ENCODE results near the gene CSNK2A3.
"Not testable (repeated sequence)": the region's sequence is repeated elsewhere in the genome, so short reads cannot be mapped to it uniquely, and the experiment has no call there.

The CSNK2A3 gene

DNA sequence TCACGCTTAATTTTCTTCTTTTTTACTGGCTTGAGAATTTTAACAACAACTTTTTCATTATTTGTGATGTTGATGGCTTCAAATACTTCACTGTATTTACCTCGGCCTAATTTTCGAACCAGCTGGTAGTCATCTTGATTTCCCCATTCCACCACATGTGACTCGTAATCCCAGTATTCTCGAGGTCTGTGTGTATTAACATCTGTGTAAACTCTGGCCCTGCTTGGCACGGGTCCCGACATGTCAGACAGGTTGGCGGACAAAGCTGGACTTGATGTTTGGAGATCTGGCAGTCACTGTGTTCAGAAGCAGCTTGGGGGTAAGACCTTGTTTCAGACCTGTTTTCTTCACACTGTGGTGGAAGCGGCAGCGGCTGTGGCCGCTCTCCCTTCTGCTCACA is at the start of gene CSNK2A3:
Gene CSNK2A3 (minus strand): TSS at position 373 of the 400 bp plus-strand sequence. CDS start 131 bp downstream, at position 242.
- not testable (repeated sequence) for DNase-seq

DNA sequence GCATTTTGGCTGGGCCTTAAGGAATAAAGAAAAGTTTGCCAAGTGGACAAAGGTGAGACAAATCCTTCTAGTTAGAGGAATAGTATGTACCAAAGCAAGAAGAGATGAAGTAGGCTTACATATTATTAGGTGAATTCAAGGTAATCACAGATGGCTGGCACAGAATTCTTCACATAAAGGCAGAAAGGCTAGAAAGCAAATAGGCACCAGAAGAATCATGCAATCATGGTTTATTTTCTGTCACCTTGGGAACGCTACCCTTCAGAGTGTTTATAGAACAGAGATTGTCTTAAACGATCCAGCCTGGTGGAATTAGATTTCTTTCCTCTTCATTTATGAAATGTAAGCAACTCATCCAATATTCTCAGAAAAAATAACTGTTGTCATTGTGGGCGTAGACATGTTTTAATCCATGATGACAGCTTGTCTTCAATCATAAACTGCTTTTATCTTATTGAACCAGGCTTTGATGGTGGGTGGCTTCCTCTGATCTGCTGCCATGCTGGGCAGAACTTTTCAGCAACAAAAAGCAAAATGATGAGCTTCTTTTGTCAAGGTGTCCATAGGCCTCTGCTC is 49.0 kb upstream of the CSNK2A3 start:
- DNase-seq = no peak

DNA sequence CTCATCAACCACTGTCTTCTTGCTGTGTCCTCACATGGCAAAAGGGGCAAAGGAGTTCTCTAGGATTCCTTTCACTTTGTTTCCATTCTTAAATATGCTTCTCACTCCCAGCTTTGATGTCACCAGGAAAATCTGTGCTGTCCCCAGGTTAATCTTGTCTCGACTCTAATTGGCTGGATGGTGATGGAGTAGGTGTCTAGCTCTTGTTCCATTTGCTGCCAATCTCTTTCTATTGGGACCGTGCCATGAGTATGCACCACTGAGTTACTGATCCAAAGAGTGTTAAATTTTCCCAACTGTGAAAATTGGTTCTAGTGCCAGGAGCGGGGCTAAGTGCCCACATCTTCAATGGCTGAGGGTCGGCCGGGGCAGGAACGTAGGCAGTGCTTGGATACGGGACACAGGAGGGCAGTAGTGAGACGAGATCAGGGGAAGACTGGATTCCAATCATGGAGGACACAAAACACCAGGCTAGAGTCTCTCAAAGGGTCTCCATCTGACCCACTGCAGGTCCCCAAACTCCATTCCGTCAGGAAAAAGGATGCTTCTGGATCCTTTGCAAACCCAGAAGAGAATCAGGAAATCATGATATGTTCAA is 47.7 kb upstream of the CSNK2A3 start:
- no peak for DNase-seq

DNA sequence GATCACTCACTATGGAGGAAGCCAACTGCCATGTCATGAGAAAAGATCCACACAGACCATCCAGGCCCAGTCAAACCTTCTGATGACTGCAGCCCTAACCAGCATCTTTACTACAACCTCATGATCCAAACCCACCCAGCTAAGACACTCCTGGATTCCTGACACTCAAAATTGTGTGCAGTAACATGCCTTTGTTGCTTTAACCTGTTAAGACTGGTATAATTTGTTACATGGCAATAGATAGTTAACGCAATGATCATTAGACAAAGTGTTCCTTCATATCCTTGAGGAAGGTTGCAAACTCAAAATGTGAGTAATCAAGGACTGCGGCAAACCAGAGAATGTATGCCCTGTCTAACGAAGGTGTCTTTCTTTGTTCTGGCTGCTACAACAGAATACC is 47.1 kb upstream of the CSNK2A3 start:
- DNase-seq = no peak

DNA sequence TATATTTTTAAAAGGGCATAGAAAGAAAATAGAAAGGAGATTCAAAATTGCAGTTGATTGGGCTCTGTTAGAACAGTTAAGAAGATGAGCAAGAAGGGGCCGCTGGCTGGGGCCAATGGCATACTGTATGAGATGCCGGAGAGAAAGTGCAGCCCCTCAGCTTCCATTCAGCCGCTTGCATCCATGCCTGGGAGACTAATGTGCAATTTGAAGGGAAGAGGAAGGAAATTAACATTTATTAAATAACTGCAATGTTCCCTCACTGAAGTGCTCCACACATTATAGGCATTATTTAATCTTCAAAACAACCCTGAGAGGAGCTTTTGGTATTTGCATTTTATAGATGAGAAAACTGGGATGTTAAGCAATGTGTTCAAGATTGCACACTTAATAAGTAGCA is 44.7 kb upstream of the CSNK2A3 start:
- DNase-seq = no peak

DNA sequence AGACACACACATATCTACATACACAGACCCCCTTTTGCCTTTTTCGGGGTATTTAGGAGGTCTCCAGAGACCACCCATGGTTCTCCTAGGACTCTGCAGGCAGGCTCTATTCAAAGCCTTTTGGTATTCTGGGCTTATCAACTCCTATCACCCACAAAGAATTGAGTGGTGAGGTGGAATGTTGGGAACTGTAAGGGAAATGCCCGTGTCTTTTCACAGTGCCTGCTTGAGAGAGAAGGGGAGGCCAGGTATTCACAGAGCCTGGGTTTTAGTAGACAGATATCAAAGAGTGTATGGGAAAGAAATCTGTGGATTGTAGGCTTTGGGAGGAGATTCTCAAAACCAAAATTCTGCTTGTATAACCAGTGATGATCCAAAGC is 44.0 kb upstream of the CSNK2A3 start:
- no peak for DNase-seq

DNA sequence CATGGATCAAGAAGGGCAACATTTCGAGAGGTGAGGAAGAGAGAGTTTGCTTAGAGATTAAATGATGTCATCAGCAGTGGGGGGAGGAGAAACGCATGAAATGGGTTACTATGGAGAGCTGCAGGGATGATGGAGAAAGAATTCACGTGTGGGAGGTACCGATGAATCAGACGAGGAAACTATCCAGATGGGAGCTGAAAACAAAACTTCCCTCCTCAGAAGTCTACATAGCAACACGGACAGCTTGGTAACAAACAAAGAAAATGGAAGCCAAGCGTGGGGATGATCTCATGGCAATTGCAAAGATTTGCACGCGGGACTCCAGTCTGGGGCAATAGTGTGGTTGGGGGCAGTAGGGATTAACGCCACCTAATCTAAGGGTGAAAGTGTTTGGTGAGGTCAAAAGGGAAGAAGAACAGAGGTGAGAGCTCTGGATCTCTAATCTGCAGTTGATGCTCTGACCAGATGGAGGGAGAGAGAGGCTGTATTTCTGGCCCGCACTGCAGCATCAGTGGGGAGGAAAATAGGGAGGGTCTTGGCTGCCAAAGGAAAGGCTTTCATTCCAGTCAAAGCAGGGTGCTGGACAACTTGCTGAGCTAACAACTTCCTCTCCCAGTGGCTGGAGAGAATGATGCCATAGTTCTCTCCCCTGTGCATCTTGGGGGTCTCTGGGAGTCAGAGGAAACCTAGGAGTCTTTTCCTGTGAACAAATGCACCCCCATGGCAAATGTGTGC is 43.4 kb upstream of the CSNK2A3 start:
- DNase-seq = no peak

DNA sequence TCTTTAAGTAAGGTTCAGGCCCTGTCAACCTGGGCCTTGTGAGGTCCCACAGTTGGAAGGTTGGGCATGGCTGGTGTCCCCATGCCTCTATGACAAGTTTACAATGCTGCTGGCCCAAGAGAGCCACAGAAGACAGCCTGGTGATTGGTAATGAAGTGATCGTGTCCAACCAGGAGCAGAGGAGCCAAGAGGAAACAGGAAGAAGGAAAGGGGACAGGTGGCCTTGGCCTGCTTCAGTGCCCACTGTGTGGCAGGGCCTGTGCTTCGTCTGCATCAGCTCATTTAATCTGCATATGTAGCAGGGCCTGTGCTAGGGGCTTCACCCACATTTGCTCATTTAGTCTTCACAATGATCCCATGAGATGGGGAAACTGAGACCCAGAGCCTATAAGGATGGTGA is 42.1 kb upstream of the CSNK2A3 start:
- no peak for DNase-seq

DNA sequence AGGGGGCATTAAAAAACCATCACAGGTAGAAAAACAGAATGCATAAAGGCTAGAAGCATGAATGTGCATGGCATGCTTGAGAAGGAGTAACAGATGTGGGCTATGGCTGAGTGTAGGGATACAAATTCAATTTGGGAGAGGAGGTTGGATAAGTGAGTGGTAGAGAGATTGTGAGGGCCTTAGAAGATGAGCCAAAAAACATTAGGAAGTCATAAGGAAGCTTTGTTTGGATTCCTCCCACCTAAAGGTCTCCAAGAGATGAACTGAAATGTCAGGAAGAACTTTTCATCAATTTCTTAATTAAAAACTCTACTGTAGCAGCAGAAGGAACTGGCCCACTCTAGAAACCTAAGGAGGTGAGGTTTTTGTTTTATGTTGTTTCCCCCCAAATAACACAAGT is 41.2 kb upstream of the CSNK2A3 start:
- no peak for DNase-seq

DNA sequence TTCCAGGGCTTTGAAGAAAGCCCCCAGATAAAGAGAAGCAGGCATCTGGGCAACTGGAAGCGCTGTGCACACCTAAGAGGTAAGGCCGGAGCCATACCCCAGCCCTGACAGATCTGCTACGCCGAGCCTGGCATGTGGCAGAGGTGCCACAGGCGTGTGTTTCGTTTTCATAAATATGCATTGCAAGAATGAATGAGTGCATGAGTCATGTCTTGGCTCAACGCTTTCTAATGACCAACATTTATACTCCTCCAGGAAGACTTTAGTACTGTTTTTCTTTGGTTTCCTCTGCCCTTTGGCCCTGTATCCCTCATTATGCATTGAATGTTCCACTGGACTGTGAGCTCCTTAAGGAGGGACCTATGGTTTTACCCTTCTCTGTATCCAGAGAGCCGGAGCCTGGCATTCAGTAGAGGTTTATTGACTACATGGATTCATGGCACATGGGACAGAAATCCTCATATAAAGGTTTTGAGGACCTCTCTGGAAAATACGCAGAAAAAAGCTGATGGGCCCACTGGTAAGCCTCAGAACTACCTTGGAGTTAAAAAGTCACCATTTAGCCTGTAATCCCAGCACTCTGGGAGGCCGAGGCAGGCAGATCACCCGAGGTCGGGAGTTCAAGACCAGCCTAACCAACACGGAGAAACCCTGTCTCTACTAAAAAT is 38.9 kb upstream of the CSNK2A3 start:
- DNase-seq = no peak

DNA sequence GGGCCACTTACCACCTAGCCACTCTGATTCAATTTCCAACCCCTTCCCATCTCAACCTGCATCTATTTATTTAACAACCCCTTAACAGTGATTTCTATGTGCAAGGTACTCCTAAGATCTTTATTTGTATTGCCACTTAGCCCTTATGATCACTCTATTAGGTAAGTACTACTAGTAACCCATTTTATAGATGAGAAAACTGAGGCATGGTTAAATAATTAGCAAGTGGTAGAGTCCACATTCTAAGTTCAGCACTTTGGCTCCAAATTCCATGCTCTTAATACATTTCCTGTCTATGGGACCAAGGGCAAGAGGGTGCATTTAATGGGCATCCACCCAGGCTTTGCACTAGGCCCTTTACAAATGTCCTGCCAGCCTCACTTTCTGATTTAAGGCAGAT is 38.1 kb upstream of the CSNK2A3 start:
- no peak for DNase-seq

DNA sequence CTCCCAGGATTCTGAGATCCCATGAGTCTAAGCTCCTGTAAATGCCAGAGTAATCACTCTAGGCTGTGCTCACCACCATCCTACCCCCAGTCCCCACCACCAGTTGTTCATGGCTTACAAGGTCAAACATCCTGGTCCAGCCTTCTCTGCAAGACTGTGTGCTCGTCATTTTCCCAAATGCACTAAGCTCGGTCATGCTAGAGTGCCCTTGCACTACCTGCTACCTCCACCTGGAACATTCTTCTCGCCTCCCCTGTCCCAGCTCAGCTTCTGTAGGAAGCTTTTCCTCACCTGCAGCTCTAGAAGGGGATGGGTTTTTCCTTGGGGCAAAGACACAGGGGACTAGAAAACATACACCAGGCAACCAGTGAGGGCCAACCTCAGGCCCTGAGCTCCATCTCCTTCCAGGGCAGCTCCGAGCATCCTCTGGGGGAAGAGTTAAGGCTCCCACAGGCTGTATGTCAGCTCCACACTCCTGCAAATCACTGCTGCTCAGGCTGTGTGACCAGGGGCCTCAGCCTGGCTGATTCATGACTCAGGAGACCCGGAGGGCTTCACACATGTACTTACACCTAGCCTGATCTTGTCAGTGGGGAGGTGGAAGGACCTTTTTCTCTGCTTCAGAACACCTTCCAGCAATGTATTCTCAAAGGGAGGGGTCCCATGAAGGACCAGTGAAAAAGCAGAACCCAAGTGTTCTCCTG is 37.2 kb upstream of the CSNK2A3 start:
- no peak for DNase-seq

DNA sequence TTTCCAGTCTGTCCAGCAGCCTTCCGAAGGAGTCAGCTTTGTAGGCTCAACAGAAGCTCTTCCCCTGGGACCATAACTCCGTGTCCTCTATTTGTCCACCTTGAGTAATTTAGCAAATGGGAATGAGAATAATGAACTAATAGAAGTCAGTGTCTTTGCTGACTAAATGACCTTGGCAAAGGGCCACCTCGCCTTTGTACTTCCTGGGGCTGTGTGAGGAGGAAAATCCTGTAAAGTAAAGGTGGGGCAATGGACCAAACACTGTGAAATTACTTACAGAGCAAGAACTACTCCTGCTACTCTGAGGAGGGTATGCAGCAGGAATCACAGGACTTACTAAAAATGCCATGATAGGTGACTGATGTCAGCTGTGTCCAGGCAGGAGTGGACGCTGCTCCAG is 36.2 kb upstream of the CSNK2A3 start:
- DNase-seq = no peak

DNA sequence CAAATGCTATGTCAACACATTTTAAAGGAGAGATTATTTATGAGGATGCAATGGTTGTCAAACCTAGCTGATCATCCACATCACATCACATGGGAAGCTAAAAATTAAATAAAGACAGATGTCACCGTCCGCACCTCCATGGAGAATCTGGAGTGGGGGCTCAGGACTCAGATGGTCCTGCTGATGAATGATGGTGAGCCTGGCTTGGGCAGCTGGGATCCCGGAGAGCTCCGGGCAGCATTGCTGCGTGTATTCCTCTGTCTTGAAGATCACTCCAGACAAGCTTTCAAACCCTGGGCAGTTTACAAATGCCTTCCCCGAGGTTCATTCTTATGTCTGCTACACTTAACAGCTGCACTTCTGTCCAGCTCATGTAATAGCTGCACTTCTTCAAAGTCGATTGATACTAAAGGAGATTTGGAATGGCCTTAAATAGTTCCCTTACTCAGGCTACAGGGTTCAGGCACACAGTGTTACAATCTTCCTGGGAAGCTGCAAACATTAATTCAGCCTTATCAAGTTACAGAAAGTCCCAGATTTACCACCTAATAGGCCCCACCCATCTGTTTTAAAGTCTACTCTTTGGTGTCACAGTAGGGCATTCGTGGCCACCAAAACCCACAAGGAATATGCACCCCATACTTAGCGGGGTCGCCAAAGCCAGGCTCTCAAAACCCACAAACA is 34.7 kb upstream of the CSNK2A3 start:
- DNase-seq = no peak

DNA sequence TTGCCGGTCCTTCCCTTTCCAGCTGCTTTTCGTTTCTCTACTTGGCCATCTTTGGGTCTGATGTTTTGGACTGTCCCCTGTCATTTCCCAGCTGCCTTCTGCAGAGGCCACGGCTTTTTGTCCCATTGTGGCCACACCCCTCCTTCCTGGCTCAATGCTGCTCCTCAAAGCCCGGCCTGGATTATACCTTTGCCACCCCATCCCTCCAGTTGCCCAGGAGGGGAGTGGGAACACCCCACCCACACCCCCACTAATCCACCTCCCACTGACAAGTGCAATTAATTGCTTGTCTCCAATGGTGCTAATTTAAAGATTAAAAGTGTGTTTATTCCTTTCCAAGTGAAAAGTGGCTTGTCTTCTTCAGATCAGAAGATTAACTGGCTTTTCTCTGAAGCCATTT is 34.2 kb upstream of the CSNK2A3 start:
- DNase-seq = no peak

DNA sequence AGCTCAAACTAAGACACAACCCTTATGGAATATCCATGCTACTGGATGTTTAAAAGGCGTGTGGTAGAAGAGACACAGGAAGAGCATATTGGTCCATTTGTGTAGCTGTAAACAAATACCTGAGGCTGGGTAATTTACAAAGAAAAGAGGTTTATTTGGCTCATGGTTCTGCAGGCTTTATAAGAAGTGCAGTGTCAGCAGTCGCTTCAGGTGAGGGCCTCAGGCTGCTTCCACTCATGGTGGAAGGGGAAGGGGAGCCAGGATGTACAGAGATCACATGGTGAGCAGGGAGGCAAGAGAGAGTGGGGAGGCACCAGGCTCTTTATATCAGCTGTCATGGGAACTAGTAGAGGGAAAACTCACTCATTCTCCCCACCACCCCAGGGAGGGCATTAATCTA is 31.8 kb upstream of the CSNK2A3 start:
- DNase-seq = no peak

DNA sequence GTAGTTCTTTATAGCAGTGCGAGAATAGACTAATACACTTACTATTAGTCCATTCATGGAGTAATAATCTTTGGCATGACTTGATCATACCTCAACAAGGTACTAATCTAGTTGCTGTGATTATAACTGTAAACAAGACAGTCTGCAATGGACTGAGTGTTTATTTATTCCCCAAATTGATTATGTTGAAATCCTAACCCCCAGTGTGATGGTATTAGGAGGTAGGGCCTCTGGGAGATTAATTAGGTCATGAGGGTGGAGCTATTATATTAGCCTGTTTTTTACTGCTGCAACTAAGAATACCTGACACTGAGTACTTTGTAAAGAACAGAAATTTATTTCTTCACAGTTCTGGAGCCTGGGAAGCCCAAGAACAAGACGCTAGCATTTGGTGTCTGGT is 30.9 kb upstream of the CSNK2A3 start:
- no peak for DNase-seq

DNA sequence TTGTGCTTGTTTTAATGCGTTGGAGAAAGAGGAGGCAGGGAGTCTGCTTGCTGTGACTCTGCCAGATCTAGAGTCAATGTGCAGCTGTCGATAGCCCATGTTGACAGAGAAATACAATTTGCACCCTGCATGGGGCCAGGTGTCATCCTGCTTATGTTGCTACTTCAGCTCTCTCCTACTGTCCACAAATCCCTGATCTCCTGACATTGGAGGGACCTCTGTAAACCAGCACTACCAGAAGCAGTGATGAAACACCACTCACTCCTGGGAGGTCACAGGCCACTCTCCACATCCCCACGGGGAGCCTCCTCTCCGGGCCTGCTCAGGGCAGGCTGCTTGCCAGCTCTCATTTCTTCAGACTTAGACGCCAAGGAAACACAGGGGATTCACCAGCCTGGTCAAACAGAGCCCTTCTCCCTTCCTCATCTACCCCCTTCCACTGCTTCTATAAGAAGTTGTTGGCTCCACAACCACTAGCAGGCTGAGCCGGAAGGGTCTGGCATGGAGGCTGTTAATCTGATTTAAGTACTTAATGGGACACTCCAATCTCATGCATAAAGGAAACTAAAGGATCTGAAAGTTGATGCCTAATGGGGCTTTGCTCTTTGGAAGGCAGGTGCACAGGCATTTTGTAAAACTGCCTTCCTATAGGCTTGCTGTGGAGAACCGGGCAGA is 29.9 kb upstream of the CSNK2A3 start:
- no peak for DNase-seq

DNA sequence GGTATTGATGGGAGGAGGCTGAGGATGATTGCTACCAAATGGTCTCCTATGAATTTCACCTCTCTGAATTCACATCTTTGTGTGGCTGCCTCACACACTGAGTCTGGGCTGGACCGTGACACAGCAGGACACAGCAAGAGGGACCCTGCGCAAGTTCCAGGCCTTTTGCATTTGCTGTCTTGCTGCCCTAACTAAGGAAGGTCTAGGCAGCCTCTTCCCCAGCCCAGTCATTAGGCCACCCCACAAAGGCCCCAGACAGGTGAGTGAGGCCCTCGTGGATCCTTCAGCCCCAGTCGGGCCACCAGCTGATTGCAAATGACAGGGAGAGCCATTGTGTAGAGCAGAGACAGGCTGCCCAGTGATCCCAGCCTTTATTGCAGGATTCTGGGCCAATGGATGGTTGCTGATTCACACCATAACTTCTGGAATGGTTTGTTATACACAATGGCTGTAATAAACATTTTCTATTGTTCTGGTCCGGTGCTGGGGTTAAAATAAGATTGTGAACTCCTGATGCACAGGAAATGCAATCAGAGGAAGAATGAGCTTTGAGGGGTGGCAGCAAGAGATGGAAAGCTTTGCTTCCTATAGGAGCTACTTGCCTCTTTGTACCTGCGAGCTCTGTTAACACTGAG is 28.5 kb upstream of the CSNK2A3 start:
- DNase-seq = no peak

DNA sequence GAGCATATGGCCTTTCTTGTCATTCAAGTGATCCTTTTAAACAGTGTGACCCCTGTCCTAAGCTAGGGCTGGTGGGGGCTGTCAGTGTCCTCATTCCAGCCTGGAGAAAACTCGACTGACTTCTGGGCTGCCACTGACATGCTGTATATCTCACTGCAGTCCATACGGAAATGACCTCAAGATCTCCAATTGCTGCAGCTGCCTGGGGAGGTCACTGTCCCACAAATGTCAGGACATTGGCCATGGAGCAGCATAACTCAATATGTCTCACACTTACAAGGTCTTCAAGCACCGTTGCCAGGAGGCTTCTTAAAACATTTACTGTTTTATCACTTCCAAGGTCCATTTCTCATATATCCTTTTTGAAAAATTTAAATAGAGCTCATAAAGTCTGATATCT is 27.8 kb upstream of the CSNK2A3 start:
- DNase-seq = no peak

DNA sequence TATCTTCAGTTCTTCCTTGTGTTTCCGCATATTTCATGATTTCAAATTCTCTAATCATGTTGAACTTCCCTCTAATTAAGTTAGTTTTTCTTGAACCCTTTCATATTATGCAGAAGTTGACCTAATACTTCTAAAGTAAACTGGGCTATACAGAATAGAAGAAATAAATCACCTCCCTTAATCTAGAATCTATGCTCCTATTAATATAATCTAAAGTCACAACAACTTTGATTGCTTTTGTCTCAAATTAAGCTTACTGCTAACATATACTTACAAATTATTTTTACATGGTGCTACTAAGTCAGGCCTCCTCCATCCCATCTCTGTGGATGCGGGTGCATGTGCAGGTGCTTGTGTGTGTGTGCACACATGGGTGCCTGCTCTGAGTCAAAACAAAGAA is 27.3 kb upstream of the CSNK2A3 start:
- DNase-seq = no peak

DNA sequence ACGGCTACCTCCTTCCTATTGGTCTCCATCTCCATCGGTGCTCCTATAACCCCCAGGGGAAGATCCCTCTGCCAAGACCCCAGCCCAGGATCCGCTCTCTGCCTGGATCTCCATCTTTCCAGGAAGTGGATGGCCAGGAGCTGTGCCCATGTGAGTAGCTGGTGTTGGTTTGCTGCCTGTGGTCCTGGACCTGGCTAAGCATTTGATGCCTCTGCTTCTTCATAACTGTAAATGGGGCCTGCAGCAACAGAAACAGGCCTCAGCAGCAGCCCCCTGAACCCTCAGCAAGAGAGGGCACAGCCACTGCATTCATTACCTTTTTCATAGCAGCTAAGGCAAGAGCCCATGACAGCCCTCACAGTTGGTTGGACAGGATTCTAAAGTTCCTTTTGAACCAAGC is 26.6 kb upstream of the CSNK2A3 start:
- DNase-seq = no peak
